ENCODE results near the gene SETD2. TPM values are rescaled to one million over a fixed set of nuclear protein-coding genes. Genes with fewer than 3 reads are reported as not detected.

SETD2 gene
- total and polyA plus RNA-seq, 9 of the 15 experiments (the other 6 are each of a cell fraction or from before 2014, with no cell fraction given), result 8.2 to 44.0 (median 33.6) TPM

DNA sequence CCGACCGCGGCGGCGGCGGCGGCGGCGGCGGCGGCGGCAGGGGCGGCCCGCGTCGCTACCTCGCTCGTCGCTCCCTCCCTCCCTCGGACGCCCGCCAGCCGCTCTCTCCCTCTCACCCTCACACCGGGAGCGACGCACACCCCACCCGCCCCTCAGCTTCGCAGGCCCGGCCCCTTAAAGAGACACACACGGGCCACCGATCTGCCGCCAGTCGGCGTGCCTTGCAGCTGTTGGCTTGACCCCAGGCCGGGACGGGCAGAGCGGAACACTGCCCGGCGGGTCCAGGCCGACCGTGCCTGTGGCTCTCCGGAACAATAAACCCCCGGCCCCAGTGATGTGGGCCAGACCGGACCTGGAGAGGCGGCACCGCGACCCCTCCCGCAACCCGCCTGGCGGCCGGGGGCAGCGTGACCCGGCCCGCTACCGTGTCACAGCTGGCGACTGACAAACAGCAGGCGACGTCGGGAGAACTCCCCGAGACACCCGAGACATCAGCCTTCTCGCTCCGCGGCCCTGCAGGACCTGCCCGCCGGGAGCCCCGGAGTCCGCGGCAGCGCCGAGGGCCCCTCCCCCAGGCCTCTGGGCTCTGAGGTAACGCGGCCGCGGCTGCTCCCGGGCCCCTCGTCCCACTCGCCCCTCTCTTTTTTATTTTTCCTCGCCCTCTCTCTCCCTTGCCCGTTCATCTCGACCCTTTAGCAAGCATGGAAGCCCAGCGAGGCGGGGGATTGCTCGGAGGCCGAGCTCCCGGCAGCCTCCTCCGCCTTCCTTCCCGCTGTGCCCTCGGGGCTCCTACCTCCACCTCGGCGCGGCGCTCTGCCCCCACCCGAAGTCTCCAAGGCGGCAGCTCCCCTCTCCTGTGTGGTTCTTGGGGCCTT lies at the start of gene SETD2 (continued):
- TF ChIP-seq ZNF174 (CRISPR knock-in tag; IDR thresholded peaks at IDR 0.05), result no peak
- TF ChIP-seq ZNF398 (CRISPR knock-in tag; IDR thresholded peaks at IDR 0.05), result no peak
- TF ChIP-seq GTF2E2 (tag; IDR thresholded peaks at IDR 0.05), result no peak
- no peak for TF ChIP-seq CHD7 (IDR thresholded peaks at IDR 0.05; ENCODE audit: low read depth, low read length)
- TF ChIP-seq, protein P1, sequence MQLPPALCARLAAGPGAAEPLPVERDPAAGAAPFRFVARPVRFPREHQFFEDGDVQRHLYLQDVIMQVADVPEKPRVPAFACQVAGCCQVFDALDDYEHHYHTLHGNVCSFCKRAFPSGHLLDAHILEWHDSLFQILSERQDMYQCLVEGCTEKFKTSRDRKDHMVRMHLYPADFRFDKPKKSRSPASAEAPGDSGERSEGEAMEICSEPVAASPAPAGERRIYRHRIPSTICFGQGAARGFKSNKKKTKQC (CRISPR knock-in tag; IDR thresholded peaks at IDR 0.05), result 0 out of 2 replicates have a peak, but pooled peaks have one; percentile 27
- no peak for TF ChIP-seq TCF7 (IDR thresholded peaks at IDR 0.05; ENCODE audit: borderline replicate concordance)
- TF ChIP-seq CLOCK (CRISPR knock-in tag; IDR thresholded peaks at IDR 0.05; ENCODE audit: borderline replicate concordance), result no peak
- TF ChIP-seq SAP30 (IDR thresholded peaks at IDR 0.05; ENCODE audit: borderline replicate concordance, insufficient read depth, low read depth, low read length, poor library complexity, severe bottlenecking), result peak; percentile 91
